ENCODE results near the gene ZNF679. TPM values are rescaled to one million over a fixed set of nuclear protein-coding genes. Genes with fewer than 3 reads are reported as not detected.

ZNF679 gene
- polyA plus RNA-seq, 1 donor (not counting 4 experiments of a cell fraction or from before 2014, with no cell fraction given), result not detected

GRCh38 chr7:64182036-64182790 lies 46.1 kb upstream of the ZNF679 start:
- Histone ChIP-seq H3K9ac (ENCODE audit: control insufficient read depth, extremely low read depth, insufficient read depth, low read length) (no peak overlapping the region), H3K36me3 (ENCODE audit: control insufficient read depth in 2 of 2, extremely low read depth in 1 of 2, insufficient read depth in 2 of 2, low read length in 2 of 2) (no peaks in the 10 kb centered on the region), H4K20me1 (ENCODE audit: control insufficient read depth, extremely low read depth, insufficient read depth, low read length) (no peaks in the 10 kb centered on the region), H3K4me2 (ENCODE audit: control insufficient read depth, extremely low read depth, insufficient read depth, low read depth, low read length) (no peak overlapping the region), H3K9me1 (ENCODE audit: control insufficient read depth, extremely low read depth, insufficient read depth, low read length) (no peaks in the 10 kb centered on the region), H3K9me3 (ENCODE audit: control insufficient read depth, low read depth, low read length) (peaks cover 15% of the 10 kb centered on the region), H3K4me1 (ENCODE audit: control insufficient read depth, extremely low read depth, insufficient read depth, low read length) (no peaks in the 10 kb centered on the region), H3K4me3 (ENCODE audit: control insufficient read depth in 2 of 3, extremely low read depth in 1 of 3, insufficient read depth in 2 of 3, low read depth in 1 of 3, low read length in 3 of 3) (no peak overlapping the region), H3K27ac (ENCODE audit: control insufficient read depth, insufficient read depth, low read length) (no peak overlapping the region), H3K79me2 (ENCODE audit: control insufficient read depth, insufficient read depth, low read length) (no peaks in the 10 kb centered on the region), H3K27me3 (ENCODE audit: control insufficient read depth, extremely low read depth, insufficient read depth, low read length) (no peaks in the 10 kb centered on the region), H2AFZ (ENCODE audit: control insufficient read depth, low read length) (no peak overlapping the region)
- no peak for FAIRE-seq
- dilution Hi-C loops (cut with MboI; ENCODE audit: extremely low pct_ligation_motif_present, low sequenced_read_pairs), result no loop called here
- no peak for TF ChIP-seq EZH2 (IDR thresholded peaks at IDR 0.05; ENCODE audit: low read length)
- no peak for TF ChIP-seq CTCF (optimal IDR thresholded peaks at IDR 0.05 in 1 of 3, IDR thresholded peaks at IDR 0.05 in 1 of 3, conservative IDR thresholded peaks at IDR 0.05 in 1 of 3; ENCODE audit: extremely low read depth in 1 of 3, insufficient read depth in 2 of 3, low read length in 3 of 3)
- no peak for DNase-seq (ENCODE audit: low read depth, low spot score)

GRCh38 chr7:64183126-64183742 lies 45.0 kb upstream of the ZNF679 start:
- Histone ChIP-seq H3K27me3 (ENCODE audit: control insufficient read depth, extremely low read depth, insufficient read depth, low read length) (no peaks in the 10 kb centered on the region), H3K79me2 (ENCODE audit: control insufficient read depth, insufficient read depth, low read length) (no peaks in the 10 kb centered on the region), H3K4me3 (ENCODE audit: control insufficient read depth in 2 of 3, extremely low read depth in 1 of 3, insufficient read depth in 2 of 3, low read depth in 1 of 3, low read length in 3 of 3) (no peak overlapping the region), H3K9ac (ENCODE audit: control insufficient read depth, extremely low read depth, insufficient read depth, low read length) (no peak overlapping the region), H4K20me1 (ENCODE audit: control insufficient read depth, extremely low read depth, insufficient read depth, low read length) (no peaks in the 10 kb centered on the region), H3K36me3 (ENCODE audit: control insufficient read depth in 2 of 2, extremely low read depth in 1 of 2, insufficient read depth in 2 of 2, low read length in 2 of 2) (no peaks in the 10 kb centered on the region), H3K4me1 (ENCODE audit: control insufficient read depth, extremely low read depth, insufficient read depth, low read length) (no peaks in the 10 kb centered on the region), H3K27ac (ENCODE audit: control insufficient read depth, insufficient read depth, low read length) (no peak overlapping the region), H3K9me3 (ENCODE audit: control insufficient read depth, low read depth, low read length) (peaks cover 15% of the 10 kb centered on the region), H3K4me2 (ENCODE audit: control insufficient read depth, extremely low read depth, insufficient read depth, low read depth, low read length) (no peak overlapping the region), H2AFZ (ENCODE audit: control insufficient read depth, low read length) (no peak overlapping the region), H3K9me1 (ENCODE audit: control insufficient read depth, extremely low read depth, insufficient read depth, low read length) (no peaks in the 10 kb centered on the region)
- DNase-seq (ENCODE audit: low read depth, low spot score) (no peak), FAIRE-seq (no peak)
- TF ChIP-seq EZH2 (IDR thresholded peaks at IDR 0.05; ENCODE audit: low read length) (no peak), CTCF (optimal IDR thresholded peaks at IDR 0.05 in 1 of 3, IDR thresholded peaks at IDR 0.05 in 1 of 3, conservative IDR thresholded peaks at IDR 0.05 in 1 of 3; ENCODE audit: extremely low read depth in 1 of 3, insufficient read depth in 2 of 3, low read length in 3 of 3) (peak; percentile 20 to 52 (median 45))
- dilution Hi-C loops (cut with MboI; ENCODE audit: extremely low pct_ligation_motif_present, low sequenced_read_pairs), result no loop called here
